GM12891 (cell line): ENCODE data around the gene PTTG2.

Experiments used
- DNase-seq: peaks from one replicate; pipeline ENCODE4 v3.0.0; 2011; ENCODE audit warnings: low spot score; ENCODE audit not compliant: insufficient read length
- FAIRE-seq: peaks from 2 replicates; lab custom pipeline; 2011; peaks lifted over from hg19 to GRCh38; lab: Jason Lieb, UNC
- PAX5 ChIP-seq: IDR thresholded peaks from 2 replicates; pipeline ENCODE4 v1.6.1; 2011; ENCODE audit warnings: low read length, moderate library complexity, mild to moderate bottlenecking; ENCODE audit not compliant: insufficient read depth, severe bottlenecking
- POLR2A ChIP-seq: IDR thresholded peaks from 2 replicates; pipeline ENCODE4 v1.6.1; 2011; ENCODE audit warnings: low read depth, low read length, control low read depth
- POLR2AphosphoS5 ChIP-seq: IDR thresholded peaks from 2 replicates; pipeline ENCODE4 v1.6.1; 2011; ENCODE audit warnings: low read depth, low read length, control low read depth
- POU2F2 ChIP-seq: IDR thresholded peaks from 2 replicates; pipeline ENCODE4 v1.6.1; 2011; ENCODE audit warnings: low read depth, mild to moderate bottlenecking, control low read depth, low read length, moderate library complexity
- SPI1 ChIP-seq: IDR thresholded peaks from 2 replicates; pipeline ENCODE4 v1.6.1; 2011; ENCODE audit warnings: low read depth, low read length, control low read depth
- TAF1 ChIP-seq: IDR thresholded peaks from 2 replicates; pipeline ENCODE4 v1.6.1; 2011; ENCODE audit warnings: low read depth, low read length, control low read depth

Gene PTTG2

GRCh38 chr4:37934609-37935008, 25.6 kb upstream of the PTTG2 start:
- no peak for DNase-seq
- no peak for FAIRE-seq
- TF ChIP-seq POLR2AphosphoS5 (no peak), TAF1 (no peak), SPI1 (no peak), POU2F2 (no peak), PAX5 (no peak), POLR2A (no peak)

GRCh38 chr4:37935026-37935425, 25.2 kb upstream of the PTTG2 start:
- DNase-seq (no peak), FAIRE-seq (no peak)
- no peak for TF ChIP-seq SPI1
- TF ChIP-seq POU2F2, result no peak
- no peak for TF ChIP-seq TAF1
- no peak for TF ChIP-seq PAX5
- no peak for TF ChIP-seq POLR2A
- TF ChIP-seq POLR2AphosphoS5, result no peak

GRCh38 chr4:37936889-37937498, 23.2 kb upstream of the PTTG2 start:
- TF ChIP-seq TAF1, result no peak
- TF ChIP-seq PAX5, result no peak
- TF ChIP-seq POLR2AphosphoS5, result no peak
- no peak for TF ChIP-seq POU2F2
- TF ChIP-seq SPI1, result no peak
- TF ChIP-seq POLR2A, result no peak
- FAIRE-seq (no peak), DNase-seq (no peak)

GRCh38 chr4:37938208-37938607, 22.0 kb upstream of the PTTG2 start:
- DNase-seq (no peak), FAIRE-seq (no peak)
- TF ChIP-seq POLR2A, result no peak
- TF ChIP-seq TAF1, result no peak
- TF ChIP-seq SPI1, result no peak
- TF ChIP-seq PAX5, result no peak
- TF ChIP-seq POLR2AphosphoS5, result no peak
- TF ChIP-seq POU2F2, result no peak

GRCh38 chr4:37946503-37947179, 13.6 kb upstream of the PTTG2 start:
- no peak for FAIRE-seq
- DNase-seq, result no peak
- TF ChIP-seq TAF1 (no peak), POU2F2 (no peak), POLR2A (no peak), POLR2AphosphoS5 (no peak)

GRCh38 chr4:37948542-37948941, 11.7 kb upstream of the PTTG2 start:
- FAIRE-seq (peak; percentile 41), DNase-seq (no peak)
- TF ChIP-seq POU2F2 (no peak), POLR2AphosphoS5 (no peak), PAX5 (no peak), TAF1 (no peak), POLR2A (no peak), SPI1 (no peak)

- TF ChIP-seq TAF1 (no peak), PAX5 (no peak), POU2F2 (no peak), POLR2A (no peak), POLR2AphosphoS5 (no peak), SPI1 (no peak)
- DNase-seq (no peak), FAIRE-seq (no peak)
These were observed 10.4 kb upstream of the PTTG2 start for GRCh38 chr4:37949636-37950426.

GRCh38 chr4:37951461-37952352, 8.5 kb upstream of the PTTG2 start:
- no peak for TF ChIP-seq POLR2A
- no peak for TF ChIP-seq PAX5
- TF ChIP-seq TAF1, result no peak
- no peak for TF ChIP-seq POU2F2
- TF ChIP-seq SPI1, result no peak
- TF ChIP-seq POLR2AphosphoS5, result no peak
- DNase-seq (no peak), FAIRE-seq (no peak)

GRCh38 chr4:37953156-37953555, 7.0 kb upstream of the PTTG2 start:
- no peak for TF ChIP-seq POLR2AphosphoS5
- no peak for TF ChIP-seq POLR2A
- no peak for TF ChIP-seq POU2F2
- TF ChIP-seq TAF1, result no peak
- no peak for TF ChIP-seq PAX5
- TF ChIP-seq SPI1, result no peak
- no peak for FAIRE-seq
- DNase-seq, result no peak
